ENCODE measurements around the gene RNASET2.
"Not testable (repeated sequence)": the region's sequence is repeated elsewhere in the genome, so short reads cannot be mapped to it uniquely, and the experiment has no call there.

Gene RNASET2

GRCh38 chr6:166900130-166900708 is 56.1 kb downstream of the RNASET2 start:
- FAIRE-seq, result no peak

- no peak for FAIRE-seq
These were observed 57.4 kb downstream of the RNASET2 start for GRCh38 chr6:166898910-166899309.

DNA sequence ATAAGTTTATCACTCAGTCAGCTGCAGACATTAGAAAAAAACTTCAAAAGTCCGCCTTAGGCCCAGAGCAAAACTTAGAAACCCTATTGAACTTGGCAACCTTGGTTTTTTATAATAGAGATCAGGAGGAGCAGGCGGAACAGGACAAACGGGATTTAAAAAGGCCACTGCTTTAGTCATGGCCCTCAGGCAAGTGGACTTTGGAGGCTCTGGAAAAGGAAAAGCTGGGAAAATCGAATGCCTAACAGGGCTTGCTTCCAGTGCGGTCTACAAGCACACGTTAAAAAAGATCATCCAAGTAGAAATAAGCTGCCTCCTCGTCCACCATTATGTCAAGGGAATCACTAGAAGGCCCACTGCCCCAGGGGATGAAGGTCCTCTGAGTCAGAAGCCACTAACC is 61.7 kb downstream of the RNASET2 start:
- not testable (repeated sequence) for FAIRE-seq

- not testable (repeated sequence) for FAIRE-seq
These were observed 63.9 kb downstream of the RNASET2 start for GRCh38 chr6:166892472-166892871.

DNA sequence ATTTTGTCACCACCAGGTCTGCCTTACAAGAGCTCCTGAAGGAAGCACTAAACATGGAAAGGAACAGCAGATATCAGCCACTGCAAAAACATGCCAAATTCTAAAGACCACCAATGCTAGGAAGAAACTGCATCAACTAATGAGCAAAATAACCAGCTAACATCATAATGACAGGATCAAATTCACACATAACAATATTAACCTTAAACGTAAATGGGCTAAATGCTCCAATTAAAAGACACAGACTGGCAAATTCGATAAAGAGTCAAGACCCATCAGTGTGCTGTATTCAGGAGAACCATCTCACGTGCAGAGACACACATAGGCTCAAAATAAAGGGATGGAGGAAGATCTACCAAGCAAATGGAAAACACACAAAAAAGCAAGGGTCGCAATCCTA is 69.6 kb downstream of the RNASET2 start:
- FAIRE-seq, result not testable (repeated sequence)

- FAIRE-seq, result not testable (repeated sequence)
These were observed 71.4 kb downstream of the RNASET2 start for GRCh38 chr6:166884958-166885357.

DNA sequence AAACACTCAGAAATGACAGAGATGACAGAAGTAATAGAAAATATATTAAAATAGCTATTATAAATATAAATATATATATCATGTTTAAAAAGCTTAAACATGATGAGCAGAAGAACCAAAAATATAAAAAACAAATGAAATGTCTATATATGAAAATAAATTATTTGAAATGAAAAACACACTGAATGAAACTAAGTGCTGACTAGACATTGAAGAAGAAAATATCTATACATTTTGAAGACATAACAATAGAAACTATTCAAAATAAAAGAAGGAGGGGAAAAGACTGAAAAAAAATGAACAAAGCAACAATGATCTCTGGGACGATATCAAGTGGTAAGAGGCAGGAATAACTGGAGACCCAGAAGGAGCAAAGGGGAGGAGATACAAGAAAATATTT is 76.8 kb downstream of the RNASET2 start:
- FAIRE-seq, result peak; percentile 17

Measured in islet of Langerhans (tissue), 1 donor.